Measurements from ENCODE around the gene PLCH2. TPM values are rescaled to one million over a fixed set of nuclear protein-coding genes. Genes with fewer than 3 reads are reported as not detected.

The PLCH2 gene
- total and polyA plus RNA-seq, 4 donors, result 0.33 to 1.3 (median 1.0) TPM; not detected in 1

GRCh38 chr1:2535981-2536380 lies 59.9 kb downstream of the PLCH2 start:
- H3K4me1 ChIP-seq (ENCODE audit: control insufficient read depth in 4 of 4, insufficient read depth in 4 of 4, low read length in 3 of 4), result peaks cover 0 to 16% (median 5%) of the 10 kb centered on the region in 4 donors
- no peaks in the 10 kb centered on the region for H3K9me3 ChIP-seq (ENCODE audit: control insufficient read depth in 4 of 4, low read length in 3 of 4)
- WGBS, result 80% methylated on average over 9 of the region's 9 CpGs
- no peak overlapping the region for H3K9ac ChIP-seq (ENCODE audit: low read depth in 1 of 2, low read length in 2 of 2)
- no peaks in the 10 kb centered on the region for H3K27me3 ChIP-seq (ENCODE audit: control insufficient read depth in 4 of 4, insufficient read depth in 4 of 4, low read length in 3 of 4)
- no peak overlapping the region for H3K27ac ChIP-seq (ENCODE audit: low read depth in 1 of 2, low read length in 2 of 2)
- no peak overlapping the region for H3K4me3 ChIP-seq (ENCODE audit: low read depth in 1 of 3, low read length in 3 of 3)
- no peak for TF ChIP-seq EGR1 (IDR thresholded peaks at IDR 0.05; ENCODE audit: low read depth in 2 of 2)
- TF ChIP-seq SP1 (IDR thresholded peaks at IDR 0.05), result no peak
- no peak for TF ChIP-seq MAX (IDR thresholded peaks at IDR 0.05)
- no peak for TF ChIP-seq RAD21 (IDR thresholded peaks at IDR 0.05)
- no peak for TF ChIP-seq HNF4A (conservative IDR thresholded peaks at IDR 0.05)
- no peak for TF ChIP-seq CTCF (IDR thresholded peaks at IDR 0.05; ENCODE audit: low read depth, low read length, missing input control)
- no peak for TF ChIP-seq YY1 (IDR thresholded peaks at IDR 0.05)
- TF ChIP-seq TAF1 (conservative IDR thresholded peaks at IDR 0.05), result no peak
- no peak for TF ChIP-seq FOXA1 (IDR thresholded peaks at IDR 0.05)
- no peak for TF ChIP-seq RXRA (IDR thresholded peaks at IDR 0.05)
- no peak for TF ChIP-seq JUND (IDR thresholded peaks at IDR 0.05)
- TF ChIP-seq HNF4G (IDR thresholded peaks at IDR 0.05), result no peak
- no peak for TF ChIP-seq NR2F2 (IDR thresholded peaks at IDR 0.05)
- no peak for TF ChIP-seq REST (IDR thresholded peaks at IDR 0.05)
- TF ChIP-seq GABPA (IDR thresholded peaks at IDR 0.05 in 1 of 2, conservative IDR thresholded peaks at IDR 0.05 in 1 of 2), result no peak
- no peak for TF ChIP-seq ATF3 (IDR thresholded peaks at IDR 0.05)
- no peak for TF ChIP-seq ZBTB33 (IDR thresholded peaks at IDR 0.05)
- TF ChIP-seq FOXA2 (IDR thresholded peaks at IDR 0.05), result no peak
- no peak for DNase-seq (ENCODE audit: low spot score)
- no peaks in the 10 kb centered on the region for H3K36me3 ChIP-seq (ENCODE audit: control insufficient read depth in 4 of 4, insufficient read depth in 3 of 4, low read depth in 1 of 4, low read length in 3 of 4)

Data from liver (tissue), 9 donors.